Coronary artery (tissue), 2 donors: ENCODE data around the gene DIP2B.

Source experiments
- DNase-seq: peaks from one replicate; pipeline ENCODE4 v3.0.0-alpha.2; 2017; ENCODE audit warnings: low spot score
- H3K27ac ChIP-seq, 2 donors: fragments of 200-600 bp; sonication (generic); one replicate each; pipeline ENCODE4 v1.5.1; 2016 to 2019
- H3K4me3 ChIP-seq: fragments of 200-600 bp; sonication (generic); 2 replicates; pipeline ENCODE4 v1.5.1; 2016; ENCODE audit warnings: mild to moderate bottlenecking, moderate library complexity
- TF ChIP-seq, protein P1 (sequence below): fragments of 200-600 bp; sonication (generic); IDR thresholded peaks from one replicate; pipeline ENCODE4 v1.5.1; 2019; ENCODE audit warnings: antibody characterized with exemption

The DIP2B gene

DNA sequence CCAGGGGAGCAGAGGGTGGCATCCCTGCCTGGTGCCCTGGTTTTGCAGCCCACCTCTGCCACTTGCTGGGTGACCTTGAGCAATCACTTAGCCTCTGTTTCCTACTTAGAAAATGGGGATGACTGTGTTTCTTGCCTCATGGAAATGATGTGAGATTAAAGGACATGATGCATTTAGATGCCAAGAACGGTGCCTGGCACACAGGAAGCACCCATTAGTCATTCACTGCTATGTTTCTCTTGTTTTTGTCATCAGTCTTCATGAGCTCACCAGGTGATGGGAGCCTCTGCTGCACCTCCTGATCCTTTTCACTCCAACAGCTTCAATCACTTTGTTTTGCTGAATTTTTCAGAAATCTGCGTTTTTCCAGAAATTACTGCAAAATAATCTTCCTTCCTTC, 235.5 kb downstream of the DIP2B start:
- no peak overlapping the region for H3K4me3 ChIP-seq
- DNase-seq: no peak
- no peak overlapping the region for H3K27ac ChIP-seq
- TF ChIP-seq, protein P1, sequence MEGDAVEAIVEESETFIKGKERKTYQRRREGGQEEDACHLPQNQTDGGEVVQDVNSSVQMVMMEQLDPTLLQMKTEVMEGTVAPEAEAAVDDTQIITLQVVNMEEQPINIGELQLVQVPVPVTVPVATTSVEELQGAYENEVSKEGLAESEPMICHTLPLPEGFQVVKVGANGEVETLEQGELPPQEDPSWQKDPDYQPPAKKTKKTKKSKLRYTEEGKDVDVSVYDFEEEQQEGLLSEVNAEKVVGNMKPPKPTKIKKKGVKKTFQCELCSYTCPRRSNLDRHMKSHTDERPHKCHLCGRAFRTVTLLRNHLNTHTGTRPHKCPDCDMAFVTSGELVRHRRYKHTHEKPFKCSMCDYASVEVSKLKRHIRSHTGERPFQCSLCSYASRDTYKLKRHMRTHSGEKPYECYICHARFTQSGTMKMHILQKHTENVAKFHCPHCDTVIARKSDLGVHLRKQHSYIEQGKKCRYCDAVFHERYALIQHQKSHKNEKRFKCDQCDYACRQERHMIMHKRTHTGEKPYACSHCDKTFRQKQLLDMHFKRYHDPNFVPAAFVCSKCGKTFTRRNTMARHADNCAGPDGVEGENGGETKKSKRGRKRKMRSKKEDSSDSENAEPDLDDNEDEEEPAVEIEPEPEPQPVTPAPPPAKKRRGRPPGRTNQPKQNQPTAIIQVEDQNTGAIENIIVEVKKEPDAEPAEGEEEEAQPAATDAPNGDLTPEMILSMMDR: no peak

- Histone ChIP-seq H3K27ac (no peak overlapping the region), H3K4me3 (no peak overlapping the region)
- no peak for DNase-seq
- TF ChIP-seq, protein P1: no peak
Measured at GRCh38 chr12:50742776-50743175, 238.0 kb downstream of the DIP2B start.

- no peak overlapping the region for H3K4me3 ChIP-seq
- no peak overlapping the region for H3K27ac ChIP-seq
- DNase-seq: no peak
- TF ChIP-seq, protein P1: no peak
Measured at GRCh38 chr12:50745861-50746260, 241.1 kb downstream of the DIP2B start.

- H3K27ac ChIP-seq: no peak overlapping the region
- TF ChIP-seq, protein P1: no peak
- no peak for DNase-seq
- H3K4me3 ChIP-seq: no peak overlapping the region
Measured at GRCh38 chr12:50746431-50746830, 241.6 kb downstream of the DIP2B start.

GRCh38 chr12:50747817-50748216, 243.0 kb downstream of the DIP2B start:
- Histone ChIP-seq H3K4me3 (no peak overlapping the region), H3K27ac (no peak overlapping the region)
- DNase-seq: no peak
- TF ChIP-seq, protein P1: no peak

GRCh38 chr12:50749459-50749882, 244.7 kb downstream of the DIP2B start:
- DNase-seq: no peak
- TF ChIP-seq, protein P1: no peak
- Histone ChIP-seq H3K4me3 (no peak overlapping the region), H3K27ac (no peak overlapping the region)

DNA sequence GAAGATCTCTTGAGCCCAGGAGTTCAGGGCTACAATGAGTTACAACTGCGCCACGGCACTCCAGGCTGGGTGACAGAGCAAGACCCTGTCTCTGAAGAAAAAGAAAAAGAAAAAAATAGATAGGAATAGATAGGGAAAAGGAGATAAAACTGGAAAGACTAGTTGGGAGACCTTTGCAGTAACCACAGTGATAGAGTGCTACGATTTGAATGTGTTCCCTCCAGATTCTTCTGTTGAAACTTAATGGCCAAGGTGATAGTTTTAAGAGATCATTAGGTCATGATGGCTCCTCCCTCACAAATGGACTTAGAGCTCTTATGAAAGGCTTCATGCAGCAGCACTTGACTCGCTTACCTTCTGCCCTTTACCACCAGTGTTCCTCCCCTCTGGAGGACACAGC, 245.6 kb downstream of the DIP2B start:
- Histone ChIP-seq H3K27ac (no peak overlapping the region), H3K4me3 (no peak overlapping the region)
- TF ChIP-seq, protein P1: no peak
- DNase-seq: no peak
